NCI-H345 (cell line): ENCODE data around the gene CARM1.

ENCODE experiments used
- DNase-seq: peaks from one replicate; lab custom pipeline; 2025; lab: John Stamatoyannopoulos, UW

Gene CARM1

DNA sequence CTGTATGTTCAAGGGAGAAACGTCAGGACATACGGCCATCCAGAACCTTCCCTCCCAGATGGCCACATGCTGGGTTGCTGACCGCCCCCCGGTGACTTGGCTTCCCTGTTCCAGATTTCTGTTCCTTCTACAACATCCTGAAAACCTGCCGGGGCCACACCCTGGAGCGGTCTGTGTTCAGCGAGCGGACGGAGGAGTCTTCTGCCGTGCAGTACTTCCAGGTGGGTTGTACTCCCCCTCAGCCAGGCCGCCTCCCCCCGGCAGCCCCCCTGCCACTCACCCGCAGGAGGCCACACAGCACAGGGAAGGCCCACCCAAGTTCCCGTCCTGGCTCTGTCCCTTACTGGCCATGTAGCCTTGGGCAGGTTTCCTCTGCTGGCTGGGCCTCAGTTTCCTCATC is 36.6 kb downstream of the CARM1 start:
- no peak for DNase-seq

DNA sequence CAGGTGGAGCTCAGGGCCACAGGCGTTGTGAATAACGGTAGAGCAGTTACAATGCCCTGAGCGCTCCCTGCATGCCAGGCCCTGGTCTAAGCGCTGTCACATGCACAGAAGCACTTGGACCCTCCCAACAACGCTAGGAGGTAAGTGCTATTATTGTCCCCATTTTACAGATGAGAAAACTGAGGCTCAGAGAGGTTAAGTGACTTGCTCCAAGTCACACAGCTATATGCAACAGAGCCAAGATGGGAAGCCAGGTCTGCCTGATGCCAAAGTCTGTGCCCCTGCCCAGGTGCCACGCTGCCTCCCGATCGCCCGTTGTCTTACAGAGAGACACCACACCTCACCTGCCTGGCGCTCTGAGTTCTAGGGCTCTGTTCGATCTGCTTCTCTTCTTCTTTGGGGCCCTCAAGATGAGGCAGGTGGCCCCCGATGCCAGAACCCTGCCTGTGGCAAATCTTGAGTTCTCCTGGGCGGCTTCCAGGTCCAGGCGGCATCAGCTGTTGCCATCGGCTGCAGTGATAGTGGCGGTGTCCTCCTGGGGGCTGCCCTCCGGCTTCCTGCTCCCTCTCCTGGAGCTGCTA is 37.1 kb downstream of the CARM1 start:
- DNase-seq = no peak

DNA sequence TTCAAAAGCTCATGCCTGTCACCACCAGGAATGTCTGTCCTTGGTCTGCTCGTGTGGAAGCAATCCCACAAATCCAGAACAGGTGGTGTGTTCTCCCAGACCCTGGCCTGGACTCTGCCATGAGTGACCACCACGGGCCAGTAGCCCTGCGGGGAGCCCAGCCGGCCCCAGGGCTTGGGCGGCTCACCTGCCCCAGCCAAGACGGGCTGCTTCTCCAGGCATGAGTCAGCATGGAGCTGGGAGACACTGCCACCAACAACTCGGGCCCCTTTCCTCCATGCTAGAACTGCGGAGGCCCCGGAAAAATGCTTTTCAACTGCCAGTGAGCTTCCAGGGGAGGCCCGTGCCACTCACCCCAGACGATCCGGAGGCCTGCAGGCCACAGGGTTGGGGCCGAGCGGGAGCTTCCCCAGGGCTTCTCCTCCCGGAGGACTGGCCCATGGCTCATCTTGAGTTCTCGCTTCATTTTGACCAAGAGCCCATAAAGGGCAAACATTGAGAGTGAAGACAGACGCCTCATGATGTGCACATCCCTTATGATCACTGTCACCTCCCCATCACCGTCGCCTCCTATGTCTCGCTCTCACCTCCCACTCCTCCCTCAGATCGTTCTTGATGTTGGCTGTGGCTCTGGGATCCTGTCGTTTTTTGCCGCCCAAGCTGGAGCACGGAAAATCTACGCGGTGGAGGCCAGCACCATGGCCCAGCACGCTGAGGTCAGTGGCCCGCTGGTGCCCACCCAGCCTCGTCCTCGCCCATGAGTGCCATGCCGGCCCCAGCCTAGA is 40.4 kb downstream of the CARM1 start:
- DNase-seq = no peak

DNA sequence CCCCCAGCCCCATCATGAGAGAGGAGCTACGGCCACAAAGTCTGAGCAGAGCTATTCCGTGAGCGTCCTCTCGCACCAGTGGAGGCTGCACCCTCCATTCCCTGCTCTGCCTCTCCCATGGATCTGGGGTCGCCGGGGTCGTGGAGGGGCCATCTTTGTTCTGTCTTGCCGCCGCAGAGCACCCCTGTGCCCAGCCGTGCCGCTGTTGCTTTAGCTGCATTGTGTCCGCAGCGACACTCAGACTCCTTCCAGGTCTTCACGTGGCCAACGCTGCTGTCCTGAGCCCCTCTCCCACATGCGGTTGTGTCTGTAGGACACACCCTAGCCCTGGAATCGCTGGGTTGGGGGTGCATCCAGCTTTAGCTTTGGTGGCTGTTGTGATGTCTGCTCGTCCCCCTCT is 41.3 kb downstream of the CARM1 start:
- no peak for DNase-seq

DNA sequence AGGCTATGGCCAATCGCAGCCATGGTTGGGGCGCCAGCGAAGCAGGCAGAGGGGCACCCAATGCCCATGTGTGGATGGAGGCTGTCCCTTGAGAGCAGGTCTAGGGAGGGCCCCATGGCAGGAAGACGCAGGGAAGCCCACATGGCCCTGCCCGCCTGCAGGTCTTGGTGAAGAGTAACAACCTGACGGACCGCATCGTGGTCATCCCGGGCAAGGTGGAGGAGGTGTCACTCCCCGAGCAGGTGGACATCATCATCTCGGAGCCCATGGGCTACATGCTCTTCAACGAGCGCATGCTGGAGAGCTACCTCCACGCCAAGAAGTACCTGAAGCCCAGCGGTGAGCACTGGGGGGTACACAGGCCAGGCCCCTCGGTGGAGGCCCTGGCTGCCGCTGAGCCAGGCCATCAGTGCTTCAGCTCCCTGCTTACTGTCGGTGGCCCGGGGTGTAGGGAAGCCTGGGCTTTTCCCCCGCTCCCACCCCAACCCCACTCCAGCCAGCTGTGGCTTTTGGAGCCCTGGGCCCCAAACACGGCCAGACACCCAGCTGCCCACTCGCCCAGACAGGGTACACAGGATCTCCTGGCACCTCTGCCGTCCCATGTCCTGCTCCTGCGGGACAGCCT is 42.5 kb downstream of the CARM1 start:
- DNase-seq = no peak

DNA sequence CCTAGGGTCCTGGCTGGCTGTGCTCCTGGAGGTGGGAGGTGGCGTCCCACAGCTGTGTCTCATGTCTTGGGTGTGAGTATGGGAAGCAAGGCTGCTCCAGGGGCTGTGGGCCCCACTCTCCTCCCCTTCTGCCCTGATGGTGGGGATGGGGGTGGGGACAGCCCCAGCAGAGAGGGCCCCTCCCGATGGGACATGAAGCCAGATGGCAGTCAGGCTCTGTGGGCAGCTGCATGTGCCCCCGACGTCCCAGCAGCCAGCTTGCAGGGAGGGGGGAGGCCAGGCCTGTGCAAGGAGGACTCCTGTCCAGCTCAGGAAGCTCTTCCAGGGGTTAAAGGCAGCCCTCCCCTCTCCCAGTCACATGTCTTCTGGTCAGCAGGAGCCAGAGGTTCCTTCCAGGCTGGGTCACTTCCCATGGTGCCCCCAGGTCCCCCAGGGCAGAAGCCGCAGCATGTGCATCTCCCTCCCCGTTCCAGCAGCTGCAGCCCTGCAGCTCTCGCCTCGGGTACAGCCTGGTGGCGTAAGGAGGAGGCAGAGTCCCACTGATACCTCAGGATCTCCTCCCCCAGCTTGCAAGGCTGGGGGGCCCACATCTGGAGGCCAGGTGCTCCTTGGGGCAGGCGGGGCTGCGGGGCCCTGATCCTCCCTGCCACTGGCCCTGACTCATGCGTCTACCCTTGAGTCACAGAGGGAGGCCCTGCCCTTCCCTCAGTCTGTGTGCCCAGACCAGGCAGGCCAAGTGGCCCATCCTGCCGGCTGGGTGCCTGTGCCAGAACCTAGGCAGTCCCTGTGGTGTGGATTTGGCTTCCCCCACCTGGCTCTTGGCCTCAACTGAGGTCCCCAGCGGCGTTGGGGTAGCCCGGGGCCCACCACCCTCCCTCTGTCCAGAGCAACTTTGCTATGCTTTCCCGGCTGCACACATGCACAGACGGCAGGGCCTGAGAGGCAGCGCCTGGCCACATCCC is 44.1 kb downstream of the CARM1 start:
- DNase-seq = no peak

DNA sequence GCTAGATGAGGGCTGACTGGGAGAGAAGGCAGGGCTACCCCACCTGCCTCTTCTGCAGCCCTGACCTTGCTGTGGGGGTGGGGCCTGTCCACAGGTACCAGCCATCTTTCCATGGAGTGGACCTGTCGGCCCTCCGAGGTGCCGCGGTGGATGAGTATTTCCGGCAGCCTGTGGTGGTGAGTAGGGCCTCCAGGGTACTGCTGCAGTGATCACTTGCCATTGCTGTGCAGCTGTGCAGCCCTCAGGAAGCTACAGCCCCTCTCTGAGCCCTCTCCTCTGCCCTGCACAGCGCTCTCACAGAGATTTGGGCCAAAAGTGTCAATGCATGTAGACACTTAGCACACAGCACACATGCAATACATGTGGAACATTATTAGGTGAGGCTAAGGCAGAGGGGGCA is 45.2 kb downstream of the CARM1 start:
- DNase-seq = no peak

DNA sequence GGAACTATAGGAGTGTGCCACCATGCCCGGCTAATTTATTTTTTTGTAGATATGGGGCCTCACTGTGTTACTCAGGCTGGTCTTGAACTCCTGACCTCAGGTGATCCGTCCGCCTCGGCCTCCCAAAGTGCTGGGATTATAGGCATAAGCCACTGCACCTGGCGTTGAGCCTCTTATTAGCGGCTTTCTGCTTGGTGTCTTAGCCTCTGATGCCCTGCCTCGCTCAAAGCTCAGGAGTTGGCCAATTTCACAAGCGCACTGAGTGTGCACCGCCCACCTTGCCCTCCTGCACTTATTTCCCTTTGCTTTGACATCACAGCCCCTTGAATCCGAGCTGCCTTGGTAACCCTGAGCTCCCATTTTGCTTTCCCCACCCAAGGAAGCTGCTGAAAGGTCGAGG is 47.0 kb downstream of the CARM1 start:
- DNase-seq = no peak

DNA sequence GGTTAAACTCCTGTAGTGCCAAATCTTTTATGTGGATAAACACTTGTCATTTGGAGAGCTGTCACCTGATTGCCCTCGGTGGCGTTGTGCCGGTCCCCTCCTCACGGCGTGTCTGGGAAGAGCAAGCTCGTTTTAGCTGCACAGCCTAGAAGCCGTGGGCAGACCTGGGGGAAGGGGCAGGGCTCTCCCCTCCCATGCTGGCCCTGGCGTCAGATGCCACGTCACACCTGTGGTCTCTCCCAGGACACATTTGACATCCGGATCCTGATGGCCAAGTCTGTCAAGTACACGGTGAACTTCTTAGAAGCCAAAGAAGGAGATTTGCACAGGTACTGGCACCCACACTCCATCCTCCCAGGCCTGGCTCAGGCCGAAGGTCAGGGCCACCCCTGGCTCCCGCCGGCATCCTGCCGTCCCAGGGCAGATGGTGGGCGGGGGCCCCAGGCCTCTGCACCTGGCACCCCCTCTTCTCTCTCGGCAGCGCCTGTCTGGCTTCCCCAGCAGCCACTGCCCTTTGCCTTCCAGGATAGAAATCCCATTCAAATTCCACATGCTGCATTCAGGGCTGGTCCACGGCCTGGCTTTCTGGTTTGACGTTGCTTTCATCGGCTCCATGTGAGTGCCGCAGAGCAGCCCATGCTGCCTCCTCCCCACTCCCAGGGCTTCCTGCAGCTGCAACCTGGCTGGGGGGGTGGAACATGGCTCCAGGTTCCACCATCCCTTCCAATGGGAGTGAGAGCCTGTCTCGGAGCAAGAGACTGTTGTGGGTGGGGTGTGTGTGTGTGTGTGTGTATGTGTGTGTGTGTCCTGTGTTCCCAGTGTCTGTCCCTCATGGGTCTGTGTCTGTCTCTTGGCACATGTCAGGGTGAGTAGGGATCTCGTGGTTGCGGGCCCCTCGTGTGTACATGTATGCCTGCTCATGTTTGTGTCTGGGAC is 48.3 kb downstream of the CARM1 start:
- DNase-seq = no peak

DNA sequence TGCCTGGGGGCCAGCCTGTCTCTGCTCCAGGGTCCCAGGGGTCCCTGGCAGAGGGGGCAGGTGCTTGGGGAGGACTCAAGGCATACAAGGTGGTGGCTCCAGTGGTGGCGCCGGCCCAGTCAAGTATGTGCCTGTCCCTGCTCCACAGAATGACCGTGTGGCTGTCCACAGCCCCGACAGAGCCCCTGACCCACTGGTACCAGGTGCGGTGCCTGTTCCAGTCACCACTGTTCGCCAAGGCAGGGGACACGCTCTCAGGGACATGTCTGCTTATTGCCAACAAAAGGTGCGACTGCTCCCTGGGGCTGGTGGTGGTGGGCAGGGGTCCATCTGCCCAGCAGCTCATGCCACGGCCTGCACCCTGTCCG is 48.9 kb downstream of the CARM1 start:
- DNase-seq = no peak

DNA sequence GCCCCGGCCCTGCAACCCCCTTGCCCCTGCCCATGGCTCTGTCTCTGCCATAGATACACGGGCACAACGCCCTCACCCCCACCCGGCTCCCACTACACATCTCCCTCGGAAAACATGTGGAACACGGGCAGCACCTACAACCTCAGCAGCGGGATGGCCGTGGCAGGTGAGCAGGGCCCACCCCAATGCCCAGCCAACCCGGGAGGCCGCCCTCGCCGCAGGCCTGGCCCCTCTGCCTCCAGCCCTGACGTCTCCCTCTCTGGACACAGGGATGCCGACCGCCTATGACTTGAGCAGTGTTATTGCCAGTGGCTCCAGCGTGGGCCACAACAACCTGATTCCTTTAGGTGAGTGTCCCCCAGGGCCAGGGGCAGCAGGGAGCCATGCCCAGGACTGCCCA is 49.4 kb downstream of the CARM1 start:
- DNase-seq = no peak

DNA sequence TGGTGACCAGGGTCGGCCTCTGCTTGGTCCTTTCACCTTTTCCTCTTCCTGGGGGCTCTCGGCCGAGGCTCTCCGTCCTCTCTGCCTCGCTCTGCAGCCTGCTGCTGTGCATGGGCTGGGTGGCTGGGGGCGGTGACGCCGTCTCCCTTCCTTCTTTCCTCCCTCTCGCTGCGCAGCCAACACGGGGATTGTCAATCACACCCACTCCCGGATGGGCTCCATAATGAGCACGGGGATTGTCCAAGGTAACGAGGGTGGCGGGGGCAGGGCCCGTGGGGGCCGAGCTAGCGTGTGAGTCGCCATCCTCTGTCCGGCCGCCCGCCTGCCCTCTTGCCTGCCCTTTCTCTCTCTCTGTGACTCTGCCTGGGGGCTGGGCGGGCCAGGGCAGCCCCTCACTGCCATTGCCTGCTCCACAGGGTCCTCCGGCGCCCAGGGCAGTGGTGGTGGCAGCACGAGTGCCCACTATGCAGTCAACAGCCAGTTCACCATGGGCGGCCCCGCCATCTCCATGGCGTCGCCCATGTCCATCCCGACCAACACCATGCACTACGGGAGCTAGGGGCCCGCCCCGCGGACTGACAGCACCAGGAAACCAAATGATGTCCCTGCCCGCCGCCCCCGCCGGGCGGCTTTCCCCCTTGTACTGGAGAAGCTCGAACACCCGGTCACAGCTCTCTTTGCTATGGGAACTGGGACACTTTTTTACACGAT is 50.0 kb downstream of the CARM1 start:
- DNase-seq = no peak

DNA sequence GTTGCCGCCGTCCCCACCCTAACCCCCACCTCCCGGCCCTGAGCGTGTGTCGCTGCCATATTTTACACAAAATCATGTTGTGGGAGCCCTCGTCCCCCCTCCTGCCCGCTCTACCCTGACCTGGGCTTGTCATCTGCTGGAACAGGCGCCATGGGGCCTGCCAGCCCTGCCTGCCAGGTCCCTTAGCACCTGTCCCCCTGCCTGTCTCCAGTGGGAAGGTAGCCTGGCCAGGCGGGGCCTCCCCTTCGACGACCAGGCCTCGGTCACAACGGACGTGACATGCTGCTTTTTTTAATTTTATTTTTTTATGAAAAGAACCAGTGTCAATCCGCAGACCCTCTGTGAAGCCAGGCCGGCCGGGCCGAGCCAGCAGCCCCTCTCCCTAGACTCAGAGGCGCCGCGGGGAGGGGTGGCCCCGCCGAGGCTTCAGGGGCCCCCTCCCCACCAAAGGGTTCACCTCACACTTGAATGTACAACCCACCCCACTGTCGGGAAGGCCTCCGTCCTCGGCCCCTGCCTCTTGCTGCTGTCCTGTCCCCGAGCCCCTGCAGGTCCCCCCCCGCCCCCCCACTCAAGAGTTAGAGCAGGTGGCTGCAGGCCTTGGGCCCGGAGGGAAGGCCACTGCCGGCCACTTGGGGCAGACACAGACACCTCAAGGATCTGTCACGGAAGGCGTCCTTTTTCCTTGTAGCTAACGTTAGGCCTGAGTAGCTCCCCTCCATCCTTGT is 50.7 kb downstream of the CARM1 start:
- DNase-seq = no peak

DNA sequence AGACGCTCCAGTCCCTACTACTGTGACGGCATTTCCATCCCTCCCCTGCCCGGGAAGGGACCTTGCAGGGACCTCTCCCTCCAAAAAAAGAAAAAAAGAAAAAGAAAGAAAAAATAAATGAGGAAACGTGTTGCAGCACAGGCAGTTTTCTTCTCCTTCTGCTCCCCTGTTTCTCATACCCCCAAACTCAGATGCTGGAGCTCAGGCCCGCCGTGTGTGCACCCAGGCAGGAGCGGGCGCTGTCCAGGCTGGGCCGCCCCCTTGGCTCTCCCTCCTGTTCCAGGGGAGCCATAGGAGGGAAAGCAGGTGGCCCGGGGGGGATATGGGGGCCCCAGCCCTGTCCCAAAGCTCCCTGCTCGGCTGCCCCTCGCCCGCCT is 51.3 kb downstream of the CARM1 start:
- DNase-seq = no peak

DNA sequence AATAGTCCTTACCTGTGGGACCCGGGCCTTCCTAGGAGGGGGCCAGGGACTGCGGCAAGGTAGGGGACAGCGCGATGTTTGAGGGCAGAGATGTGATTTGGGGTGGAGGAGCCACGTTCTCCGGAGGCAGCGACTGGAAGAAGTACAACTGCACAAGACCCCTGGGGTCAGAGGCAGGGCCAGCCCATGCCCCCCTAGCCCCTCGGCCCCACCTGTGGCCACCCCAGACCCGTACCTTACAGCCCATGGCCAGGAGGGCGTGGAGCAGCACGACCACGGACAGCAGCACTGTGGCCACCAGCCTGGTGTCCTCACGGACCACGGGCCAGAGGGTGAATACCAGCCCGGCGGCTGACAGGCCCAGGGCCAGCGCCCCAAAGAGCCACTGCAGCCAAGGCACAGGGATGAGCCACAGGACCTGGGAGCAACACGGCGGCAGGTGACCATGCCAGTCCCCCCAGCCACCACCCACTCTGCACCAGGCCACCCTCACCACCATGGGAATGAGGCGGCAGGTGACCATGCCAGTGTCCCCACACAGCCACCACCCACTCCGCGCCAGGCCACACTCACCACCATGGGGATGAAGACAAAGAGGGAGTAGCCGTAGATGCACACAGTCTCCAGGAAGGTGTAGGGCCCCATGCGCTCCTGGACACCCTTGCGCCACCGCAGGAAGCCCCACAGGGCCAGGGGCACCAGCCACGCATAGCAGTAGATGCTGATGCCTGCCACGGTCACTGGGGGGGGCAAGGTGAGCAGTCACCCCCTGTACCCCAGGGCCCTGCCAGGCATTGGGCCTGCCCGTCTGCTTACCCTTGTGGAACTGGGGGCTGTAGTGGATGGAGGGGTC is 52.1 kb downstream of the CARM1 start:
- DNase-seq = no peak

DNA sequence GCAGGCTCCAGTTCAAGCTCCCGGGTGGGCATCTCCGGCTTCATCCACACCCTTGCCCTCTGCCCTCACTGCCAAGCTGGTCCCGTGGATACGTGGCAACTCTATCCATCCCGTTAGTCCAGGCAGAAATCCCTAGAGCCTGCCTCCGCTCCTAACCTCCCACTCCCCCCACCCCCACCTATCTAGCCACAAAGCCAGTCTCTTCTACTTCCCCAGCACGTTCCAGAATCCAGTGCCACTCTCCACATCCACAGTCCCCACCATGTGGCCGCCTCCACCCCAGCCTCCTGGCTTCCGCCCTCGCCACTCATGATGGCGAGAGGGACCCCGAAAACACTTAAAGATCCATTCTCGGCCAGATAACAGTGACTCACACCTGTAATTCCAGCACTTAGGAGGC is 53.2 kb downstream of the CARM1 start:
- DNase-seq = no peak

DNA sequence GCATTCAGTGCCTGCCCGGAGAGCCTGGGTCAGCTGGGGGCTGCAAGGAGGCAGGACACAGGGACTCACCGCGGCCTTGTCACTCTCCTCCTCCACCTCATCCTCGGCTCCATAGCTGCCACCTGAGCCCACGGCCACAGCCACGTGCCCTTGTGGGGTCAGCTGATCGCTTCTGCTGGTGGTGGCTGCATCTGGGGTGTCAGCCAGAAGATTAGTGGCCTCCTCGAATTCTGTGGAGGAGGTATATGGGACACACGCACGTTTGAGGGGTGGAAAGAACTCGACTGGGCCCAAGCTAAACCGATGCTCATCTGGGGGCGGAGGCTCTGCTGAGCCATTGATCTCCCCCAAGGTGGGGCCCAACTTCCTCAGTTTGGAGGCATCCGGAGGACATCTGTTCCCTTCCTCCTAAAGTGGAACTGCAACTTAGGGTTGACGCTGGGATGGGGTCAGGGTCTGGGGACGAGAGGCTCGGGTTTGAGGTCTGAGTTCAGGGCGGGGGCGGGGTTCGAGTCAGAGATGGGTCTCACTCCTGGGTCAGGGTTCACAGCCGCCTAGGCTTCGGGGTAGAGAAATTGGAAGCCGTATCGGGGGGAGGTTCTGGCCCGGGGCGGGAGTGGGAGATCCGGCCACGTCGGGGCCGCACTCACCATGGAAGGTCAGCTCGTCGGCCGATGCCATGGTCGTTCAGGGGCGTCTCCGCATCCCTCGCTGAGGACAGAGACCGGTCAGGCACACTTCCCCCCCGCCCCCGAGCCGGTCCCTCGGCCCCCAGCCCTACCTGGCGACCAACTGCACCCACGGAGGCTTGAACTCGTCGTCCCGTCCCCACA is 56.6 kb downstream of the CARM1 start:
- DNase-seq = no peak
